Measurements from ENCODE around the gene PPM1M.

DNA sequence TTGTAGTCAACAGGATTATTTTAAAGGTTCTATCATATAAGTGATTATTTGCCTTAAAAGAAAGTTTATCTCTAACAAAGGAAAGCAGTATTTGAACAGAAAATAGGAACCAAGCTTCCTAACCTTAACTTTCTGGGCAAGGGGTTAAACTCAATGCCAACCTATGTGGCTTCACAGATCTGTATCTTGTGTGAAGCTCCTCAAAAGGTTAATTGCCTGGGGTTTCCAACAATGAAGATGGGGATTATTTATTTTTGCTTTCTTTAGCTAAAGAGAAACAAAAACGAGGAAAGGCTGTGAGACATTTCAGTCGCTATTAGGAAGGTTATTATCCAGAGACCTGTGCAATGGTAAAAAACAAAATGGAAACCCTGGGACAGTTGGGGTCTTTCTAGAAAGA lies 34.0 kb downstream of the PPM1M start:
- TF ChIP-seq, protein P1, sequence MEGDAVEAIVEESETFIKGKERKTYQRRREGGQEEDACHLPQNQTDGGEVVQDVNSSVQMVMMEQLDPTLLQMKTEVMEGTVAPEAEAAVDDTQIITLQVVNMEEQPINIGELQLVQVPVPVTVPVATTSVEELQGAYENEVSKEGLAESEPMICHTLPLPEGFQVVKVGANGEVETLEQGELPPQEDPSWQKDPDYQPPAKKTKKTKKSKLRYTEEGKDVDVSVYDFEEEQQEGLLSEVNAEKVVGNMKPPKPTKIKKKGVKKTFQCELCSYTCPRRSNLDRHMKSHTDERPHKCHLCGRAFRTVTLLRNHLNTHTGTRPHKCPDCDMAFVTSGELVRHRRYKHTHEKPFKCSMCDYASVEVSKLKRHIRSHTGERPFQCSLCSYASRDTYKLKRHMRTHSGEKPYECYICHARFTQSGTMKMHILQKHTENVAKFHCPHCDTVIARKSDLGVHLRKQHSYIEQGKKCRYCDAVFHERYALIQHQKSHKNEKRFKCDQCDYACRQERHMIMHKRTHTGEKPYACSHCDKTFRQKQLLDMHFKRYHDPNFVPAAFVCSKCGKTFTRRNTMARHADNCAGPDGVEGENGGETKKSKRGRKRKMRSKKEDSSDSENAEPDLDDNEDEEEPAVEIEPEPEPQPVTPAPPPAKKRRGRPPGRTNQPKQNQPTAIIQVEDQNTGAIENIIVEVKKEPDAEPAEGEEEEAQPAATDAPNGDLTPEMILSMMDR (IDR thresholded peaks at IDR 0.05; ENCODE audit: low read depth, low read length): no peak
- TF ChIP-seq, protein P2, sequence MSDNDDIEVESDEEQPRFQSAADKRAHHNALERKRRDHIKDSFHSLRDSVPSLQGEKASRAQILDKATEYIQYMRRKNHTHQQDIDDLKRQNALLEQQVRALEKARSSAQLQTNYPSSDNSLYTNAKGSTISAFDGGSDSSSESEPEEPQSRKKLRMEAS (IDR thresholded peaks at IDR 0.05; ENCODE audit: low read depth, low read length): no peak

Data from NB4 (cell line).